Measurements from ENCODE around the gene FGD6. TPM values are rescaled to one million over a fixed set of nuclear protein-coding genes. Genes with fewer than 3 reads are reported as not detected.
"Not testable (repeated sequence)": the region's sequence is repeated elsewhere in the genome, so short reads cannot be mapped to it uniquely, and the experiment has no call there.

The FGD6 gene
- polyA plus RNA-seq, 3 donors from 2014 or later, result 0.23 to 1.0 TPM; not detected in 1

GRCh38 chr12:95173392-95174251 lies 43.6 kb downstream of the FGD6 start:
- no peak for DNase-seq
- Mint-ChIP-seq H3K36me3 (no peaks in the 10 kb centered on the region), H3K4me3 (no peak overlapping the region), H3K27me3 (ENCODE audit: low read depth in 3 of 3) (peaks cover 0 to 4% (median 2%) of the 10 kb centered on the region in 3 donors), H3K9me3 (no peaks in the 10 kb centered on the region), H3K27ac (no peak overlapping the region), H3K4me1 (no peaks in the 10 kb centered on the region)

DNA sequence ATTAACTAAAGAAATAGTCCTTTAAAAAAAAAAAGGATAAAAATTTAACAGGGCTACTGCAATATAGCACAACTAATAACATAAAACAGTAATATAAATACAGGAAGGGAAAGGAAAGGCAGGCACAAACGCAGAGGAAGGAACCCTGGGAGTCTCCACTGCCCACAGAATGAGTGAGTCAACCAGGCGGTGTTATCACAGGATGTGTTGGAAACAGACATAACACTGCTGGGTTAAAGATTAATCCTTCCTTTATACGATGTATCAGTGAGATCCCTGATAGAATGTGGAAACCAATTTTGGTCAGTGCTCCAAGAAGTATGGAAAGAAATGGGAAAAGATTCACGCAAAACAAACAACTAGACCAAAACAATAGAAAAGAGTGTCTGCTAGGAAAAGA lies 47.9 kb downstream of the FGD6 start:
- Mint-ChIP-seq H3K27me3 (ENCODE audit: low read depth in 3 of 3) (peaks cover 0 to 3% (median 0%) of the 10 kb centered on the region in 3 donors), H3K36me3 (no peaks in the 10 kb centered on the region), H3K9me3 (no peaks in the 10 kb centered on the region)

GRCh38 chr12:95168746-95169145 lies 48.5 kb downstream of the FGD6 start:
- Mint-ChIP-seq H3K4me3 (no peak overlapping the region), H3K4me1 (no peaks in the 10 kb centered on the region), H3K36me3 (no peaks in the 10 kb centered on the region), H3K9me3 (no peaks in the 10 kb centered on the region), H3K27ac (no peak overlapping the region), H3K27me3 (ENCODE audit: low read depth in 3 of 3) (peaks cover 0 to 3% (median 0%) of the 10 kb centered on the region in 3 donors)
- no peak for DNase-seq

More for the DNA sequence above, 47.9 kb downstream of the FGD6 start:
- Mint-ChIP-seq H3K4me3 (no peak overlapping the region), H3K4me1 (no peaks in the 10 kb centered on the region), H3K27ac (no peak overlapping the region)
- no peak for DNase-seq

- Mint-ChIP-seq H3K4me3 (no peak overlapping the region), H3K36me3 (no peaks in the 10 kb centered on the region), H3K4me1 (no peaks in the 10 kb centered on the region), H3K27me3 (ENCODE audit: low read depth in 3 of 3) (peaks cover 0 to 3% (median 0%) of the 10 kb centered on the region in 3 donors), H3K27ac (no peak overlapping the region), H3K9me3 (no peaks in the 10 kb centered on the region)
- no peak for DNase-seq
Measured at GRCh38 chr12:95164656-95165055, 52.6 kb downstream of the FGD6 start.

DNA sequence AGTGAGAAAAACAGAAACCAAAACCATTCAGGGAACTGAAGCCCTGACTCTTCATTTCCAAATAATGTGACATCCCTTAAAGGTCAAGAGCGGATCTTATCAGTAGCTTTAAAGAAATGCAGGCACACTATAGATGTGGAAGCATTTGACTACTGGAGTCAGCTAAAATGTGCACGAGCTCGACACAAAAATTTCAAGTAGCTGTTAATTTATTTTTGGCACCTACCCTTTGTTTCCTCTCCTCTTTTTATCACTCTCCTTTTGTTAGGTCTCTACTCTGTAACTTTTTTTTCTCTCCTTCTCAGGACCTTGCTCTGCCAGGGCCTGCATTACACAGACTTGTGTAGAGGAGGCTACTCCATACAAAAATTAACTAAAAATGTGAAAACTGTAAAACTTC lies 58.3 kb downstream of the FGD6 start:
- peaks cover 2 to 3% (median 3%) of the 10 kb centered on the region in 3 donors for H3K27me3 Mint-ChIP-seq (ENCODE audit: low read depth in 3 of 3)
- H3K4me3 Mint-ChIP-seq, result no peak overlapping the region
- H3K9me3 Mint-ChIP-seq, result no peaks in the 10 kb centered on the region
- no peak for DNase-seq
- no peaks in the 10 kb centered on the region for H3K4me1 Mint-ChIP-seq
- no peaks in the 10 kb centered on the region for H3K36me3 Mint-ChIP-seq
- H3K27ac Mint-ChIP-seq, result no peak overlapping the region

DNA sequence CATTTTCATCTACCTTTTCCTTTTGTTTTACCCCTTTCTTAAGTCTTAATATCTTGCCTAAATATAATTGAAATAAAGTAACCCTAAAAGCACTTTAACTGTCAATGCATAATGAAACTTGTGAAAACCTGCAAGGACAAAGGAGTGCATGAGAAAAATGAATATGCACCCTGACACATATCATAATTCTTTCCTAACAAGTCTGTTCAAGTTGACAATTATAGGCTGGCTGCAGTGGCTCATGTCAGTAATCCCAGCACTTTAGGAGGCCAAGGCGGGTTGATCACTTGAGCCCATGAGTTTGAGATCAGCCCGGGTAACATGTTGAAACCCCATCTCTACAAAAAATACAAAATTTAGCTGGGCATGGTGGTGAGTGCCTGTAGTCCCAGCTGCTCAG lies 65.4 kb downstream of the FGD6 start:
- no peak overlapping the region for H3K4me3 Mint-ChIP-seq

GRCh38 chr12:95151406-95151805 lies 65.9 kb downstream of the FGD6 start:
- H3K4me1 Mint-ChIP-seq, result no peaks in the 10 kb centered on the region
- no peak for DNase-seq
- H3K4me3 Mint-ChIP-seq, result no peak overlapping the region
- H3K9me3 Mint-ChIP-seq, result no peaks in the 10 kb centered on the region
- no peaks in the 10 kb centered on the region for H3K36me3 Mint-ChIP-seq
- H3K27me3 Mint-ChIP-seq (ENCODE audit: low read depth in 3 of 3), result peaks cover 0 to 2% (median 0%) of the 10 kb centered on the region in 3 donors
- no peak overlapping the region for H3K27ac Mint-ChIP-seq

More for the DNA sequence above, 65.4 kb downstream of the FGD6 start:
- no peaks in the 10 kb centered on the region for H3K36me3 Mint-ChIP-seq
- H3K4me1 Mint-ChIP-seq, result no peaks in the 10 kb centered on the region
- H3K27me3 Mint-ChIP-seq (ENCODE audit: low read depth in 3 of 3), result peaks cover 0 to 2% (median under 1%) of the 10 kb centered on the region in 3 donors
- no peak overlapping the region for H3K27ac Mint-ChIP-seq
- H3K9me3 Mint-ChIP-seq, result no peaks in the 10 kb centered on the region
- DNase-seq, result no peak

GRCh38 chr12:95150501-95150900 lies 66.8 kb downstream of the FGD6 start:
- no peak for DNase-seq
- peaks cover 0 to 2% of the 10 kb centered on the region in 2 donors for H3K4me1 Mint-ChIP-seq
- no peaks in the 10 kb centered on the region for H3K9me3 Mint-ChIP-seq
- H3K36me3 Mint-ChIP-seq, result no peaks in the 10 kb centered on the region
- H3K27me3 Mint-ChIP-seq (ENCODE audit: low read depth in 3 of 3), result peaks cover 0 to 2% (median 0%) of the 10 kb centered on the region in 3 donors
- H3K4me3 Mint-ChIP-seq, result no peak overlapping the region
- no peak overlapping the region for H3K27ac Mint-ChIP-seq

- no peak for DNase-seq
- H3K27ac Mint-ChIP-seq, result peak overlapping the region in 1 of 6 donors; percentile 45
- H3K36me3 Mint-ChIP-seq, result no peaks in the 10 kb centered on the region
- H3K9me3 Mint-ChIP-seq, result no peaks in the 10 kb centered on the region
- no peaks in the 10 kb centered on the region for H3K27me3 Mint-ChIP-seq (ENCODE audit: low read depth in 3 of 3)
- peaks cover 0 to 2% of the 10 kb centered on the region in 2 donors for H3K4me1 Mint-ChIP-seq
- no peak overlapping the region for H3K4me3 Mint-ChIP-seq
Measured at GRCh38 chr12:95147866-95148265, 69.4 kb downstream of the FGD6 start.

- no peak for DNase-seq
- peaks cover 0 to 1% (median 0%) of the 10 kb centered on the region in 3 donors for H3K27me3 Mint-ChIP-seq (ENCODE audit: low read depth in 3 of 3)
- H3K4me3 Mint-ChIP-seq, result no peak overlapping the region
- H3K4me1 Mint-ChIP-seq, result peaks cover 0 to 2% of the 10 kb centered on the region in 2 donors
- no peaks in the 10 kb centered on the region for H3K36me3 Mint-ChIP-seq
- H3K27ac Mint-ChIP-seq, result no peak overlapping the region
- no peaks in the 10 kb centered on the region for H3K9me3 Mint-ChIP-seq
Measured at GRCh38 chr12:95146769-95147168, 70.5 kb downstream of the FGD6 start.

- no peak overlapping the region for H3K27ac Mint-ChIP-seq
- H3K4me3 Mint-ChIP-seq, result no peak overlapping the region
- no peaks in the 10 kb centered on the region for H3K9me3 Mint-ChIP-seq
- DNase-seq, result no peak
- H3K4me1 Mint-ChIP-seq, result peaks cover 0 to 2% of the 10 kb centered on the region in 2 donors
- H3K36me3 Mint-ChIP-seq, result no peaks in the 10 kb centered on the region
- H3K27me3 Mint-ChIP-seq (ENCODE audit: low read depth in 3 of 3), result peaks cover 0 to 1% (median 0%) of the 10 kb centered on the region in 3 donors
Measured at GRCh38 chr12:95143621-95144205, 73.6 kb downstream of the FGD6 start.

- DNase-seq, result no peak
- Mint-ChIP-seq H3K36me3 (no peaks in the 10 kb centered on the region), H3K4me3 (no peak overlapping the region), H3K4me1 (peaks cover 0 to 2% of the 10 kb centered on the region in 2 donors), H3K27me3 (ENCODE audit: low read depth in 3 of 3) (peaks cover 0 to 1% (median 0%) of the 10 kb centered on the region in 3 donors), H3K9me3 (no peaks in the 10 kb centered on the region), H3K27ac (no peak overlapping the region)
Measured at GRCh38 chr12:95142431-95143151, 74.7 kb downstream of the FGD6 start.

- Mint-ChIP-seq H3K9me3 (no peaks in the 10 kb centered on the region), H3K4me3 (no peak overlapping the region), H3K27ac (no peak overlapping the region), H3K36me3 (no peaks in the 10 kb centered on the region), H3K4me1 (peaks cover 0 to 2% of the 10 kb centered on the region in 2 donors), H3K27me3 (ENCODE audit: low read depth in 3 of 3) (peaks cover 0 to 4% (median 0%) of the 10 kb centered on the region in 3 donors)
- no peak for DNase-seq
Measured at GRCh38 chr12:95141310-95141709, 76.0 kb downstream of the FGD6 start.

DNA sequence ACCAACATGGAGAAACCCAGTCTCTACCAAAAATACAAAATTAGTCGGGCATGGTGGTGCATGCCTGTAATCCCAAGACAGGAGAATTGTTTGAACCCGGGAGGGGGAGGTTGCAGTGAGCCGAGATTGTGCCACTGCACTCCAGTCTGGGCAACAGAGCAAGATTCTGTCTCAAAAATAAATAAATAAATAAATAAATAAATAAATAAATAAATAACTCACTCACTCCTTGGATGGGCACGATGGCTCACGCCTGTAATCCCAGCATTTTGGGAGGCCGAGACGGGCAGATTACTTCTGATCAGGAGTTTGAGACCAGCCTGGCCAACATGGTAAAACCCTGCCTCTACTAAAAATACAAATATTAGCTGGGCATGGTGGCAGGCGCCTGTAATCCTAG lies 79.2 kb downstream of the FGD6 start:
- H3K27ac Mint-ChIP-seq; DNase-seq; H3K9me3 Mint-ChIP-seq; H3K4me1 Mint-ChIP-seq; H3K4me3 Mint-ChIP-seq; H3K27me3 Mint-ChIP-seq (ENCODE audit: low read depth in 3 of 3); H3K36me3 Mint-ChIP-seq: not testable (repeated sequence)
